Lung (tissue), 12 donors: ENCODE data around the gene TRIP11. TPM values are rescaled to one million over a fixed set of nuclear protein-coding genes. Genes with fewer than 3 reads are reported as not detected.

Experiments
- ATAC-seq: fragments of 200-7000 bp; cut with Tn5 transposase; one replicate; pipeline ENCODE4 v1.9.1; 2020; ENCODE audit warnings: moderate number of reproducible peaks; ENCODE audit not compliant: insufficient read depth, low FRiP score
- DNase-seq, 3 donors: peaks; one replicate each; pipeline ENCODE4 v3.0.0-alpha.2; 2013 to 2017
- H3K27ac ChIP-seq, 2 donors: one replicate each; pipeline ENCODE4 v1.5.1; 2013; ENCODE audit warnings: mild to moderate bottlenecking in 2 of 2, moderate library complexity in 2 of 2, control low read depth in 1 of 2, inconsistent platforms in 1 of 2, low read depth in 1 of 2, low read length in 1 of 2
- H3K27me3 ChIP-seq, 3 donors: one replicate each; pipeline ENCODE4 v1.5.1; 2013; ENCODE audit warnings: low read length in 2 of 3; ENCODE audit not compliant: control insufficient read depth in 3 of 3, insufficient read depth in 3 of 3
- H3K36me3 ChIP-seq, 4 donors: one replicate each; pipeline ENCODE4 v1.5.1; 2013; ENCODE audit warnings: low read length in 4 of 4, mild to moderate bottlenecking in 1 of 4, moderate library complexity in 1 of 4; ENCODE audit not compliant: control insufficient read depth in 4 of 4, insufficient read depth in 4 of 4
- H3K4me1 ChIP-seq, 5 donors: one replicate each; pipeline ENCODE4 v1.5.1; 2013; ENCODE audit warnings: low read length in 5 of 5, mild to moderate bottlenecking in 2 of 5, moderate library complexity in 1 of 5; ENCODE audit not compliant: control insufficient read depth in 5 of 5, insufficient read depth in 5 of 5
- H3K4me3 ChIP-seq: one replicate; pipeline ENCODE4 v1.5.1; 2013; ENCODE audit warnings: mild to moderate bottlenecking, control low read depth, moderate library complexity
- H3K9ac ChIP-seq, 2 donors: one replicate each; pipeline ENCODE4 v1.5.1; 2013; ENCODE audit warnings: low read length in 2 of 2, control low read depth in 1 of 2; ENCODE audit not compliant: insufficient read depth in 1 of 2
- H3K9me3 ChIP-seq, 4 donors: one replicate each; pipeline ENCODE4 v1.5.1; 2013; ENCODE audit warnings: low read length in 3 of 4, mild to moderate bottlenecking in 1 of 4, moderate library complexity in 1 of 4; ENCODE audit not compliant: control insufficient read depth in 4 of 4, insufficient read depth in 3 of 4
- CTCF ChIP-seq: IDR thresholded peaks from 2 replicates; pipeline ENCODE4 v1.5.1; 2012; ENCODE audit warnings: mild to moderate bottlenecking; ENCODE audit errors: control extremely low read depth, extremely low read depth
- WGBS, 2 donors: extraction: QIAGEN DNeasy Blood & Tissue Kit; methylation state at CpG; one replicate each; pipeline ENCODE4 v1.1.7; 2013; 5-methylcytosine and 5-hydroxymethylcytosine counted together
- polyA plus RNA-seq, 2 donors: library from polyadenylated mRNA; stranded (reverse); fragments of 200-250 nt; gene quantifications; one replicate each; pipeline ENCODE4 v1.2.1, GENCODE V29; 2013
- total RNA-seq, 2 donors: library from RNA; depleted of rRNA in 1 of 2; stranded (reverse); fragments of >200 nt in 1 of 2; gene quantifications; one replicate each; pipeline ENCODE4 v1.2.1, GENCODE V29; 2014 to 2021
- donor health status: control.
- donor health status: control.
- donor health status: Bipolar disorder and iron deficiency.
- donor health status: healthy.
- donor health status: DM: yes; HTN: yes; CAD: no.

TRIP11 gene
- total and polyA plus RNA-seq, 4 donors, result 4.0 to 56.4 (median 27.3) TPM

DNA sequence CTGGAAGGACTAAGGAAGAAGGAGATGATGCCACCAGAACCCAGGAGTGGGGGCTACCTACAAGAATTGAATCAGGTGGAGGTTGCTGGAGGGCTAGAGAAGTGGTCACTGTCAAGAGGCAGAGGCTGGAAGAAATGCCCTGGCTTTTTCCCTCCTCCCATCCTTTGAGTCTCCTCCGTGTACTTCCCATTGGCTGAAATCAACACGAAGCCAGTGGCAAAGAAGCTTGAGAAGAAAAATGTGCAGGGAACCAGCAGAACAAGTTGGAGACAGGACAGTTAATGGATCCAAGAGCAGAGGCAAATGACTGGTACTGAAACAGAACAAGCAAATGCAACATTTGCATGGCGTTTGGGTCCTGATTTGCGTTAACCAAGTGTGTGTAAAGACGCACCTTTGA lies 83.2 kb downstream of the TRIP11 start:
- H3K9ac ChIP-seq, result no peak overlapping the region
- WGBS, 2 donors, result 64 to 88% methylated on average over 5 of the region's 5 CpGs
- H3K4me3 ChIP-seq, result no peak overlapping the region
- TF ChIP-seq CTCF, result no peak
- no peak overlapping the region for H3K27ac ChIP-seq
- DNase-seq, result no peak
- peaks cover 0 to 1% (median 0%) of the 10 kb centered on the region in 5 donors for H3K4me1 ChIP-seq
- H3K36me3 ChIP-seq, result no peaks in the 10 kb centered on the region
- peaks cover 0 to 2% (median 0%) of the 10 kb centered on the region in 4 donors for H3K9me3 ChIP-seq
- no peak for ATAC-seq
- H3K27me3 ChIP-seq, result no peaks in the 10 kb centered on the region

DNA sequence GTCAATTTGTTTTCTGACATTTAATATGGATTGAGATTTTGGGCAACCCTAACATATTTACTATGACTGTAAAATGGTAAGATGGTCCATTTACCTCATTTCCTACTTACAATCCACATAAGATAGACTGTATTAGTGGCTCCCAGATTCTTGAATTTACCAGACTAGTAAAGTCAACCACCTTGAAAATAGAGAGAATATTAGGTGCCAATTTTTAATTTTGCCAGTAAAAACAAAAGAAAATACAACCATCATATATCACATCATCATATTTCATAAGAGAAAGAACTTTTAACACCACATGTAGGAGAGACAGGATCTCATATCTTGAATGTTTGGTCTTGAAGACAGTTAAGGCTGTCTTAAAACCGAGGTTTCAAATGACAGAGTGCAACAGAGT lies 84.7 kb downstream of the TRIP11 start:
- Histone ChIP-seq H3K27ac (no peak overlapping the region), H3K27me3 (no peaks in the 10 kb centered on the region), H3K4me3 (no peak overlapping the region), H3K4me1 (no peaks in the 10 kb centered on the region), H3K36me3 (no peaks in the 10 kb centered on the region), H3K9ac (no peak overlapping the region), H3K9me3 (peaks cover 0 to 2% (median 0%) of the 10 kb centered on the region in 4 donors)
- no peak for ATAC-seq
- DNase-seq, result no peak
- WGBS, 2 donors, result 55 to 83% methylated on average over 1 of the region's 1 CpG
- TF ChIP-seq CTCF, result no peak

DNA sequence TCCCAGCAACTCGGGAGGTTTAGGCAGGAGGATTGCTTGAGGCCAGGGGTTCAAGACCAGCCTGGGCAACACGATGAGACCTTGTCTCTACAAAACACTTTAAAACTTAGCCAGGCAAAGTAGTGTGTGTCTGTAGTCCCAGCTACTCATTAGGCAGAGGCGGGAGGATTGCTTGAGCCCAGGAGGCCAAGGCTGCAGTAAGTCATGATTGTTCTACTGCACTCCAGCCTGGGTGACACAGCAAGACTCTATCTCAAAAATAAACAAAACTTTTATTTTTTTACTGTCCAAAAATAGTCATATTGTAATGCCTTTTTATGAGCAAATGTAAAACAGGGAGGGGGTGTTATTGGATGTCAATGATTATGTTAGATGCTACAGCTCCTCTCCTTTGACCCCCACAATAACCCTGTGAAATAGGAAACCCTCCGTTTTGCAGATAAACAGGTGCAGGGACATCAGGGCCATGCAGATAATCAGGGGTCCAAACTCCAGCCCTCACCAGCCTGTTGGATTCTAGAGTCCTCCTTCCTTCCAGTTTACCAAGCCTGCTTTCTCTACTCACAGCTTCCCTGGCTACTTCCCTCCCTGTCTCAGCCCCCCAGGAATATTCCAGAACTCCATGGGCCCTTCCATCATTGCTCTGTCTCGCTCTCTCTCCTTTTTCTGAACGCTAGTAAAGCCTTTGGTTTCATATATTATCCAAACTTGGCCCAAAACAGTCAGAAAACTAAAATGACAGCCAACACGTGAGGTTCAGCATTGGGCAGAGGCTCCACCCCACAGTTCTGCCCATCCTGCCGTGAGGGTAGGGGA lies 86.5 kb downstream of the TRIP11 start:
- TF ChIP-seq CTCF, result no peak
- H3K27ac ChIP-seq, result no peak overlapping the region
- DNase-seq (no peak), ATAC-seq (no peak)
- peaks cover 0 to 2% (median 0%) of the 10 kb centered on the region in 4 donors for H3K9me3 ChIP-seq
- H3K4me3 ChIP-seq, result no peak overlapping the region
- no peak overlapping the region for H3K9ac ChIP-seq
- H3K4me1 ChIP-seq, result peaks cover 0 to under 1% (median 0%) of the 10 kb centered on the region in 5 donors
- no peaks in the 10 kb centered on the region for H3K36me3 ChIP-seq
- H3K27me3 ChIP-seq, result no peaks in the 10 kb centered on the region
- WGBS, 2 donors, result 81 to 85% methylated on average over 8 of the region's 8 CpGs
